Activated naive CD4-positive, alpha-beta T cell treated with anti-CD3 and anti-CD28 coated beads, Interleukin-2, amount 10 ng/mL, durations not matched to agents 7 days and 5 days (primary cell): ENCODE data around the gene SBSN.
"Not testable (repeated sequence)": the region's sequence is repeated elsewhere in the genome, so short reads cannot be mapped to it uniquely, and the experiment has no call there.

ENCODE experiments used
- CTCF ChIA-PET: fragments of 350-600 bp; sonication (Branson Sonifier 250); formaldehyde crosslinking; loops from one replicate; lab custom pipeline; 2021; ENCODE audit warnings: antibody characterized with exemption; lab: Charles Lee
- DNase-seq: peaks from one replicate; pipeline ENCODE4 v3.0.0-alpha.2; 2020
- H3K27ac Mint-ChIP-seq: one replicate; pipeline ENCODE4 v1.8.0; 2021; ENCODE audit warnings: mild to moderate bottlenecking, moderate library complexity, mixed read lengths
- H3K27me3 Mint-ChIP-seq: one replicate; pipeline ENCODE4 v1.8.0; 2021; ENCODE audit warnings: mild to moderate bottlenecking, mixed read lengths
- H3K36me3 Mint-ChIP-seq: one replicate; pipeline ENCODE4 v1.8.0; 2021; ENCODE audit warnings: mixed read lengths
- H3K4me1 Mint-ChIP-seq: one replicate; pipeline ENCODE4 v1.8.0; 2021; ENCODE audit warnings: mixed read lengths
- H3K4me3 Mint-ChIP-seq: one replicate; pipeline ENCODE4 v1.8.0; 2021; ENCODE audit warnings: mild to moderate bottlenecking, moderate library complexity, mixed read lengths
- H3K9me3 Mint-ChIP-seq: one replicate; pipeline ENCODE4 v1.8.0; 2021; ENCODE audit warnings: mixed read lengths

SBSN gene

DNA sequence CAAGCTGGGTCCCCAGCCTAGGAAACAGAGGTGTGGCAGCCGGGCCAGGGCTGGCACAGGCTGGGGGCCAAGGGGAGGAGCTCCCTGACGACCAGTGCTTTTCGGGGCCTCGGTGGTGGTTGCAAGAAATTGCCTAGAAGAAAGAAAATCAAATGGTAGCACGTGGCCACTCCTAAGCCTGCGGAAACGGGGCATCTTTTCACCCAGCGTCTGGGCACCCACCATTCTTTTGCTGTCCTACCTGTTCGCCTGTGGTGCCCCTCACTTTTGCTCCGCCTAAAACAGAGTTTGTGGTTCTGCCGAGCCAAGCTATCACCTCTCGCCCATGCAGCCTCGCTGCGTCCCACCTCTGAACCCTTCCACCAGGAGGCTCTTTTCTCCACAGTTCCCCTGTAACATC, 30.7 kb downstream of the SBSN start:
- no peak overlapping the region for H3K4me3 Mint-ChIP-seq
- H3K9me3 Mint-ChIP-seq: no peaks in the 10 kb centered on the region
- no peak overlapping the region for H3K27ac Mint-ChIP-seq
- H3K4me1 Mint-ChIP-seq: peaks cover 8% of the 10 kb centered on the region
- no peaks in the 10 kb centered on the region for H3K36me3 Mint-ChIP-seq
- DNase-seq: no peak
- CTCF ChIA-PET: interaction anchor here (0.7 to 1.9 kb wide), 5 partner anchors 10 to 139 kb away, joined by 3 to 7 read pairs (median 3); partner anchors contain the start of gene FFAR3
- H3K27me3 Mint-ChIP-seq: peaks cover 45% of the 10 kb centered on the region

DNA sequence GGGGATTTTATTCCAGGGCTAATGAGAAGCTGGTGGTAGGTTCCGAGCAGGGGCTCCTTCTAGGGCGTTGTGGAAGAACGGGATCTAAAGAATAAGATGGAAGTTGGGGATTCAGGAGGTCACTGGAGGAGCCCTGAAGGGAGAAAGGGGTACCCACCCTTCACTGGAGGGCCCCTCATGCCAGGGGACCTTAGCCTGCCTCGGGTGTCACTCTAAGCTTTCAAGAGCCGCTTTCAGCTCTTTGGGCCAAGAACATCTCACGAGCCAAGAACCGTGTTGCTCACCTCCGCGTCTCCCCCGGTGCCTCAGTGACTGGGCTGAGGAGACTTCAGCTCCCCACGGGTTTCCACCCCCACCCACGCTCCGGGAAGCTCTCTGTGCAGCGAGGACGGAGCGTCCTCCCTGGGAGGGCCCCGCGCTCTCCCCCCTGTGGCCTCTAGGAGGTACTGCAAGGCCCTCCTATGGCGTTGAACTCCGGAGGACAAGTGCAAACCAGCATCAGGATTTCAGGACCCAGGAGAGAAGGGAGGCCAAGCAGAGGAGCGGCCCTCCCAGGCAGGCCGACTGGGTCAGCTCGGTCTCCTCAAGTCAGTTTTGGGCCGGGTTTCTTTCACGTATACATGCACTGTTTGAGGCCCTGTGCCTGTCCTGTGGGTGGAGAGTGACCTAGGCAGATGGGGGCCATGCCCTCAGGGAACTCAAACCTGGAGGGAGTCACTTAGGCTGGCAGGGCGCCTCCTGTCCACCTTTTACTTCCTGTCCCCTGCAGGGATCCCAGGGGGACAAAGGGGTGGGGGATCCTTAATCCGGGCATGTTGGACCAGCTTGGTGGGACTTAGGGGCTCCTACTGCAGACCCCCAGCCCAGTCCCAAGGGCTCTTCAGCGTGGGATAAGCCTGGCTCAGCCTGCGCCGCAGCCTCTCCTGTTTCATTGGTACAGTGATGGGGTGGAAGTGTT, 32.7 kb downstream of the SBSN start:
- Mint-ChIP-seq H3K4me3 (no peak overlapping the region), H3K9me3 (no peaks in the 10 kb centered on the region), H3K4me1 (peaks cover 8% of the 10 kb centered on the region), H3K36me3 (no peaks in the 10 kb centered on the region), H3K27me3 (peaks cover 56% of the 10 kb centered on the region), H3K27ac (no peak overlapping the region)
- CTCF ChIA-PET: interaction anchor here (0.7 to 3.6 kb wide), 32 partner anchors 9 to 429 kb away, joined by 3 to 59 read pairs (median 4); partner anchors contain the start of genes FFAR1 and FFAR3
- peak; percentile 74 for DNase-seq

DNA sequence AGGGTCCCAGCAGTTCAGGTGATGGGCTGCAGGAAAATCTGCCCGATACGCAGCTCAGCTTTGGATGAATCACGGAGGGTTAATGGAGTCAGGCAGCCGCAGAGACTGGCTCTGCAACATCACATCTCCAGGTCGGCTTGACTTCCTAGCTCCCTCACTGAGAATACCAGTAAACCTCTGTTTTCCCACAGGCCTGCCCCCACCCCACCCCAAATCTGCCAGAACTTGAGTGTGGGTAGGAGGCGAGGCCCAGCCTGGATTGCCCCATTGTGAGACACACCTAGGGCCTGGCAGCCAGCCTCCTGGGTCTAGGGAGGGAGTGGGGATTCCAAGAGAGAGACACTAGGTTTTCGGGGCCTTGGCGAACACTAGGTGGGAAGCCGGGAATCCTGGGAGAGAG, 34.1 kb downstream of the SBSN start:
- Mint-ChIP-seq H3K36me3 (no peaks in the 10 kb centered on the region), H3K27ac (no peak overlapping the region), H3K4me3 (no peak overlapping the region), H3K27me3 (peaks cover 63% of the 10 kb centered on the region), H3K4me1 (peaks cover 8% of the 10 kb centered on the region), H3K9me3 (no peaks in the 10 kb centered on the region)
- CTCF ChIA-PET: interaction anchor here (0.8 to 3.6 kb wide), 3 partner anchors 11 to 140 kb away, joined by 3 to 59 read pairs (median 16); no protein-coding TSS in a partner anchor
- no peak for DNase-seq

DNA sequence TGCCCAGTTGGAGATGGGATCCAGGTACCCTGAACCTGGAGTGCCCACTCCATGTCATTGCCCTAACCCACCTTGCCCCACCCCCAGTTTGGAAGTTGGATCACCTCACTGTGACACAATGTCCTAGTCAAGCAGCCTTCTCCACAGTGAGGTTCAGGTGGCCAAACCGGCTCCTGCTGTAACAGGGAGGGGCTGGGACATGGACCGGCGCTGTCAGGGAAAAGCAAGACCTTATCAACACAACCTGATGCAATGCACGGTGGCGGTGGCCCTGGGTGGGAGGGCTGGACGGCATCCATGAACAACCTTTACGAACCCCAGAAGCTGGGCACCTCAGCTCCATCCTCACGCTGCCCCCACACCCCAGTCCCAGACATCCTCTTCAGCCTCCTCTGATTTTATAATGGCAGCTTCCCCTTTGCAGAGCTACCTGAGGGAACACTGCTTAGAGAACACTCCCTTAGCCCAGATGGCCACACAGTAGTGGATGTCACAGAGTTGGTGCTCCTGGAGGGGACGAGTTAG, 36.2 kb downstream of the SBSN start:
- peaks cover 8% of the 10 kb centered on the region for H3K4me1 Mint-ChIP-seq
- CTCF ChIA-PET: interaction anchor here (1.7 to 1.9 kb wide), 2 partner anchors 19 to 139 kb away, joined by 5 to 10 read pairs; no protein-coding TSS in a partner anchor
- H3K9me3 Mint-ChIP-seq: no peaks in the 10 kb centered on the region
- no peak overlapping the region for H3K27ac Mint-ChIP-seq
- no peak for DNase-seq
- peaks cover 73% of the 10 kb centered on the region for H3K27me3 Mint-ChIP-seq
- no peaks in the 10 kb centered on the region for H3K36me3 Mint-ChIP-seq
- no peak overlapping the region for H3K4me3 Mint-ChIP-seq

DNA sequence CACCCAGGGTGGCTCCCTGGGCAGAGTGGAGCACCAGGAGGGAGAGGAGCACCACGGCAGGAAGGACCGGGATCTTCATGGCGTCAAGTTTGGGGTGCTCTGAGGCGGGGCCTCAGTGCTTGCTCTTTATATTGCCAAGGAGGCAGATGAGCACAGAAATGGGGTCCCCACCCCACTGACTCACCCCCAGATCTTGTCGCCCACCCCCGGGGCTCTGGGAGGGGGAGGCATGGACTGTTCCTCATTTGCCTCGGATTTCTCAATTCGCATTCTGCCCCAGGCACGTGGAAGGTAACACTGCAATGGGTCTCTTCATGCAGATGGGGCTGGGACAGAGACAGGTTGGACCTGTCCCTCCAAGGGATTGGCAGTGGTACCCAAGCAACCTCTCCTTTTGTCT, 37.7 kb downstream of the SBSN start, which contains the start of gene KRTDAP:
Gene KRTDAP (minus strand): TSS at position 101 of the 400 bp plus-strand sequence. CDS start 22 bp downstream, at position 79.
- CTCF ChIA-PET: interaction anchor here (1.1 kb wide), 1 partner anchor 137 kb away, joined by 4 read pairs; no protein-coding TSS in a partner anchor
- no peak for DNase-seq
- Mint-ChIP-seq H3K9me3 (no peaks in the 10 kb centered on the region), H3K27me3 (peaks cover 73% of the 10 kb centered on the region), H3K4me1 (peaks cover 5% of the 10 kb centered on the region), H3K4me3 (no peak within 1 kb of the TSS), H3K27ac (no peak within 1 kb of the TSS), H3K36me3 (no peaks in the 10 kb centered on the region)

DNA sequence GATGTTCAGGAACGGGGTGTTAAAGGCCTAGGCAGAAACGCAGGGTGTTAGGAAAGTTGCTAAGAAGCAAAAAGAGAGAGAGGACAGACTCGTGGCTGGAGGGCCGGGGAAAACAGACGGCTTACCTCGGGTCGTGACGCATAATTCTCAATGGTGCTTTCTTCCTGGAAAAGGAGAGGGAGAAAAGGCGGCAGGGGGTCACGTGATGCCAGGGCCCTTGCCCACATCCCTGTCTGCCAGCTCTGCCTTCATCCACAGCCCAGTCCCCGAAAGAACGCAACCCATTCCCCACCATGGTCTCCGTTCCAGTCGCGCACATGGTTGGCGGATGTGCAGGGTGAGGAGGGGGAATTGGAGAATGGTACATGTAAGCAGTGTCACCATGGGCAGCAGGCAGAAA, 39.4 kb downstream of the SBSN start:
- no peak overlapping the region for H3K27ac Mint-ChIP-seq
- H3K36me3 Mint-ChIP-seq: no peaks in the 10 kb centered on the region
- no peak for DNase-seq
- no peaks in the 10 kb centered on the region for H3K9me3 Mint-ChIP-seq
- H3K4me1 Mint-ChIP-seq: peaks cover 3% of the 10 kb centered on the region
- CTCF ChIA-PET: no interaction called here
- H3K27me3 Mint-ChIP-seq: peaks cover 59% of the 10 kb centered on the region
- H3K4me3 Mint-ChIP-seq: no peak overlapping the region

DNA sequence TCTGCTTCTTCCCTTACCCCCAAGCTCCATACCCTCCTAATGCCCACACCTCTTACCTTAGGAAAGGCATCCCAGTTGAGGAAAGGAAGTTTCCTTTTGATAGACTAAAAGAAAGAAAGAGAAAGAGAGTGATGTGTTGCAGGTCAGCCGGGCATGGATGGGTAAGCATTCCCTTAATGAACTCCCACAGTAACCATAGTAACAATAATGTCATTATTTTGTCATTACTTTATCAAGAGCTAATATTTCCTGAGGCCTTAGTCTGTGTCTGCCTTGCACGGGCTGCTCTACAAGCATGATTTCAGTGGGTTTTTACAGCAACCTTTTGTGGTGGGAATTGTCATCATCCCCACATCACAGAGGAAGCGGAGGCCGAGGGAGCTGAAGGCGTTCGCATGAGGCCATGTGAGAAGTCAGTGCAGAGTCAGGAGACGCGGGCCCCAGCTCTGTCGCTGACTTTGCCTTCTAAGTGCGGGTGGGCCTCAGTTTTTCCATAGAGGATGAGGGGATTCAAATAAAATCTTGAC, 40.4 kb downstream of the SBSN start:
- Mint-ChIP-seq H3K27ac (no peak overlapping the region), H3K27me3 (peaks cover 50% of the 10 kb centered on the region), H3K4me1 (peaks cover 3% of the 10 kb centered on the region), H3K4me3 (no peak overlapping the region), H3K9me3 (no peaks in the 10 kb centered on the region), H3K36me3 (no peaks in the 10 kb centered on the region)
- CTCF ChIA-PET: interaction anchor here (1.3 to 2.0 kb wide), 2 partner anchors 109 to 135 kb away, joined by 3 to 6 read pairs; no protein-coding TSS in a partner anchor
- DNase-seq: no peak

DNA sequence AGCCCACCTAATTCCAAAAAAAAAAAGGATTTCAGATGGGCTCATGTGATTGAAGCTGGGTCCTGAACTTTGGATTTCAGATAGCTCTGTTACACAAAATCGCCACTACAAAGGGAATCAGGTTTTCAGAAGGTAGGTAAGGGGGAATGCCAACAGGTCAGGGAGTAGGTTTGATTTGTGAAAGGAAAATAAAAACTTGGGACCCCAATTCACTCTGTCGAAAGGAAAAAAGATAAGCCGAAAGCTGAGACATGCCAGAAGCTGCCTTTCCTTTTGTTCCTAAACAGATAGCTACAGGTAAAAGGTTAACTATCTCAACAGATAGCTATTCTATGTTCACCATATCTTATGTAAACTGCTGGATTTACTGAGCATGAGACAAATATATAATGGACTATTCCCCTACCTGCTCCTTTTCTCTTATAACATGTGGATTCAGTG, 41.8 kb downstream of the SBSN start:
- no peak overlapping the region for H3K27ac Mint-ChIP-seq
- H3K9me3 Mint-ChIP-seq: no peaks in the 10 kb centered on the region
- H3K4me3 Mint-ChIP-seq: no peak overlapping the region
- peaks cover 3% of the 10 kb centered on the region for H3K4me1 Mint-ChIP-seq
- DNase-seq: no peak
- CTCF ChIA-PET: interaction anchor here (0.9 to 2.0 kb wide), 7 partner anchors 9 to 133 kb away, joined by 3 to 7 read pairs (median 3); no protein-coding TSS in a partner anchor
- no peaks in the 10 kb centered on the region for H3K36me3 Mint-ChIP-seq
- H3K27me3 Mint-ChIP-seq: peaks cover 44% of the 10 kb centered on the region

DNA sequence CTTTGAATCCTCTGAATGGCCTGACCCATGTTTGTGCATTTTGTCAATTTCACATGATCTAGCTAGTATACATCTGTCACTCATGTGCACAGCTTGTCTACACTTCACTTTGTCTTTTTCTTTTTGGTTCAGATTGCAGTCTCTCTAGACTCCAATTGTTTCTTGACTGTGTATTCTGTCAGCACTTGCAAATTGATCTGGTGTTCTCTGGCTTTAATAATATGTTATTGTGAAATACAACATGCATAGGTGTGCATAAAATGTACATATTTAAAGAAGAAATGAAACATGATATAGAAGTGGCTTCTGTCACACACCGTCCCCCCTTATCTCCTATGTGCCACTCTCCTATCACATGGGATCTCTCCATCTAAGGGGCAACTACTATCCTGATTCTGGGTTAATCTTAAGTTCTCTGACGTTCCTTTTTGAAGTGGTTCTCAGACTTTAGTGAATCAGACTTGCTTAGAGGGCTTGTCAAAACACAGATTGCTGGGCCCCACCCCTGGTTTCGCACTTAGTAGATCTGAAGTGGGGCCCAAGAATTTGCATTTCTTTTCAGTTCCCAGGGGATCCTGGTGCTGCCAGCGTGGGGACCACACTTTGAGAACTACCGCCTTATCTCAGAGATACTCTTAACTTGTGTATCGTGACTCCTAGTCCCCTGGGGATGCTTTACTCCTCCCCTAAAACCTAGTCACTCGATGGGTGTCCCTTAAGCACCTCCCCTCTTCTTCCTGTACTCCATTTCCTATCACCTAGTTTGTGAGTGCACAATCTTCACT, 43.7 kb downstream of the SBSN start:
- Mint-ChIP-seq H3K36me3 (no peaks in the 10 kb centered on the region), H3K4me3 (no peak overlapping the region), H3K4me1 (peaks cover 3% of the 10 kb centered on the region), H3K27me3 (peaks cover 27% of the 10 kb centered on the region), H3K27ac (no peak overlapping the region), H3K9me3 (no peaks in the 10 kb centered on the region)
- CTCF ChIA-PET: no interaction called here
- no peak for DNase-seq

DNA sequence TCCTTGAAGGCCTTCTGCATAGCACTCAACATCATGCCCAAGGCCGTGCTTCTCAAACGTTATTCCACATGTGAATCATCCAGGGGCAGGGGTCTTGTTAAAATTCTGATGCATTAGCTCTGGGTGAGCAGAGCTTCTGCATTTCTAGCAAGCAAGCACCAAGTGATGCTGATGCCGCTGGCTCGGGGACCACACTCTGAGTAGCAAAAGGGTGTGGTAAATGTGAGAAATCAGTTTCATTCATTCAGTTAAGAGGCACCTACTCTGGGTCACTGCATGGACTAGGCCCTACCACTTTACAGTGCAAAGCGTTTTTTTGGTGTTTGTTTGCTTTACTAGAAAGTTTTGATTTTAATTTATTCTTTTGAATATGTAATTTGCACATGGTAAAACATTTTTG, 45.0 kb downstream of the SBSN start:
- CTCF ChIA-PET: no interaction called here
- Mint-ChIP-seq H3K9me3 (no peaks in the 10 kb centered on the region), H3K4me1 (peaks cover 3% of the 10 kb centered on the region), H3K36me3 (no peaks in the 10 kb centered on the region), H3K27ac (no peak overlapping the region), H3K4me3 (no peak overlapping the region), H3K27me3 (peaks cover 15% of the 10 kb centered on the region)
- DNase-seq: no peak

DNA sequence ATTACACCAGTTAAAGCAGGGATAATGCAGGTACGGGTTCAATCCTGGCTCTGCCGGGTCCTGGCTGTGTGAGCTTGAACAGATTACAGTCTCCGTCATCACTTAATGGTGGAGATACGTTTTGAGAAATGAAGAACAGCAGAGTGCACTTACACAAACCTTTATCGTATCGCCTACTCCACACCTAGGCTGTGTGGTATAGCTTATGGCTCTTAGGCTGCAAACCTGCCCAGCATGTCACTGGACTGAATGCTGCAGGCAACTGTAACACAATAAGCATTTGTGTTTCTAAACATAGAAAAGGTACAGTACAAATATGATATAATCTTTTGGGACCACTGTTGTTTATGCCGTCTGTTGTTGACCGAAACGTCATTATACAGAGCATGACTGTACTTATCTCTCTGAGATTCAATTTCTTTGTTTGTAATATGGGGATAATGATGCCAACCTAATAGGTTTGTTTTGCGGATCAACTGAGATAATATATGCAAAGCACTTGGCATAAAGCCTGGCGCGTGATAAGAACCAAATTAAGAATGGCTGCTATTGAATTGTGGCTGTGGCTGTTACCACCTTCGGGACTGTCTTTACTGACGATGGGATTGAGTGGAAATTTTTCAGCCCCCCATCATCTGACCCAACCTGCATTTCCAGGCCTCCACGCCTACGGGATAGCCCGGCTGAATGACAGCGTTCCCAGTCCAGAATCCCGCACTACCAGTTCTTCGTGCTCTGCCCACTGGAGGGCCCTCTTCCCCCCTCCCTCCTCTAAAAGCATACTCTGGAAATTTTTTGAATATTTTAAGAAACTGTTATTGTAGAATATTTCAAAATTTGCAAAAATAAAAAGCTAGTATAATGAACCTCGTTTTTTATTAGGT, 49.1 kb downstream of the SBSN start:
- H3K4me1 Mint-ChIP-seq: no peaks in the 10 kb centered on the region
- H3K4me3 Mint-ChIP-seq: no peak overlapping the region
- DNase-seq: no peak
- no peaks in the 10 kb centered on the region for H3K9me3 Mint-ChIP-seq
- no peak overlapping the region for H3K27ac Mint-ChIP-seq
- CTCF ChIA-PET: no interaction called here
- peaks cover 25% of the 10 kb centered on the region for H3K27me3 Mint-ChIP-seq
- H3K36me3 Mint-ChIP-seq: no peaks in the 10 kb centered on the region

DNA sequence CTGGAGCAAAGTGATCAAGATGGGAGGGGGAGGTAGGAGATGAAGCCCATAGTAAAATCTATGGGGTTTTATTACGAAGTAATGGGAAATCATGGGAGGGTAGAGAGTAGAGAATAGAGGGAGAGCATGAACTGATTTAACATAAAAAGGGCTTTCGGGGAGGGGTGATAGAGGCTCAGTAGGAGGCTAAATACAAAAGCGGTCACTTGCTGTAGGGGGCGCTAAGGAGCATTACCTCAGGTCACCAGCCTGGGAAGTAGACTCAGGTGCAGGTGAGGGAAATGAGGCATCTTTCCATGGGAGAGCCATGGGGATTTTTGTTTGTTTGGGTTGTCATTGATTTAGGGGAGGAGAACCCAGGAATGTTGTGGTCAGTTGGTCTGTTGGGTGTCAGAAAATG, 52.0 kb downstream of the SBSN start:
- no peaks in the 10 kb centered on the region for H3K9me3 Mint-ChIP-seq
- H3K4me3 Mint-ChIP-seq: no peak overlapping the region
- peak; percentile 31 for DNase-seq
- no peaks in the 10 kb centered on the region for H3K4me1 Mint-ChIP-seq
- H3K36me3 Mint-ChIP-seq: no peaks in the 10 kb centered on the region
- H3K27me3 Mint-ChIP-seq: peaks cover 26% of the 10 kb centered on the region
- CTCF ChIA-PET: no interaction called here
- H3K27ac Mint-ChIP-seq: no peak overlapping the region

DNA sequence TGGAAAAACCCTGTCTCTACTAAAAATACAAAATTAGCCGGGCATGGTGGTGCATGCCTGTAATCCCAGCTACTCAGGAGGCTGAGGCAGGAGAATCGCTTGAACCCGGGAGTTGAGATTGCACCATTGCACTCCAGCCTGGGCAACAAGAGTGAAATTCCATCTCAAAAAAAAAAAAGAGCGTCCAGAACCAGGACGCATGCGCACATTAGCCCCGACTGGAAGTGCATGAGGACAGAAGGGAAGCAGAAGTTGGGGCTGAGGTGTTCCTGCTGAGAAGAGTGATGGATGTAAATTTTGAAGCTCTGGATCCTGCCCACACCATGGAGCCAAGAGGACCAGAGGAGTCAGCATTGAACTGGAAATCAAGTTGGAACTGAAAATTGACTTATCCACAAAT, 53.5 kb downstream of the SBSN start:
- H3K27me3 Mint-ChIP-seq: peaks cover 26% of the 10 kb centered on the region
- DNase-seq, H3K36me3 Mint-ChIP-seq, CTCF ChIA-PET, H3K27ac Mint-ChIP-seq, H3K4me3 Mint-ChIP-seq, H3K4me1 Mint-ChIP-seq, H3K9me3 Mint-ChIP-seq: not testable (repeated sequence)
